Muscle of leg (tissue), 11 donors: ENCODE data around the gene UGT2B17. TPM values are rescaled to one million over a fixed set of nuclear protein-coding genes. Genes with fewer than 3 reads are reported as not detected.
"Not testable (repeated sequence)": the region's sequence is repeated elsewhere in the genome, so short reads cannot be mapped to it uniquely, and the experiment has no call there.

Experiments
- DNase-seq: peaks from one replicate; pipeline ENCODE4 v3.0.0; 2013
- H3K27ac ChIP-seq: one replicate; pipeline ENCODE4 v1.5.1; 2013; ENCODE audit warnings: mild to moderate bottlenecking, low read length, control low read depth
- H3K27me3 ChIP-seq: one replicate; pipeline ENCODE4 v1.6.1; 2013; ENCODE audit warnings: low read length; ENCODE audit not compliant: control insufficient read depth, insufficient read depth
- H3K36me3 ChIP-seq: one replicate; pipeline ENCODE4 v1.6.1; 2013; ENCODE audit warnings: low read length; ENCODE audit not compliant: control insufficient read depth, insufficient read depth
- H3K4me1 ChIP-seq: one replicate; pipeline ENCODE4 v1.6.1; 2013; ENCODE audit warnings: low read length; ENCODE audit not compliant: control insufficient read depth, insufficient read depth
- H3K4me3 ChIP-seq: one replicate; pipeline ENCODE4 v1.5.1; 2013; ENCODE audit warnings: low read length, control low read depth
- H3K9me3 ChIP-seq: replicated peaks from 2 replicates; pipeline ENCODE4 v1.6.1; 2013; ENCODE audit warnings: low read depth, low read length; ENCODE audit not compliant: control insufficient read depth
- WGBS: methylation state at CpG from one replicate; pipeline ENCODE4 v1.1.5; 2013; ENCODE audit warnings: missing lambda C conversion rate; ENCODE audit not compliant: insufficient coverage; 5-methylcytosine and 5-hydroxymethylcytosine counted together
- polyA plus RNA-seq, 8 donors: library from polyadenylated mRNA; unstranded; fragments of 120-200 nt; gene quantifications; one replicate each; pipeline versions ENCODE4 v1.2.1 to v1.2.3, GENCODE V29; 2013; ENCODE audit warnings: inconsistent platforms in 1 of 8, low replicate concordance in 1 of 8; ENCODE audit not compliant: insufficient read length in 8 of 8, insufficient read depth in 1 of 8
- total RNA-seq: library from RNA; stranded (reverse); fragments of 120-200 nt; gene quantifications from one replicate; pipeline ENCODE4 v1.2.4, GENCODE V29; 2013

UGT2B17 gene
- total and polyA plus RNA-seq, 9 donors: 0.28 to 11.1 (median 2.7) TPM; not detected in 6

DNA sequence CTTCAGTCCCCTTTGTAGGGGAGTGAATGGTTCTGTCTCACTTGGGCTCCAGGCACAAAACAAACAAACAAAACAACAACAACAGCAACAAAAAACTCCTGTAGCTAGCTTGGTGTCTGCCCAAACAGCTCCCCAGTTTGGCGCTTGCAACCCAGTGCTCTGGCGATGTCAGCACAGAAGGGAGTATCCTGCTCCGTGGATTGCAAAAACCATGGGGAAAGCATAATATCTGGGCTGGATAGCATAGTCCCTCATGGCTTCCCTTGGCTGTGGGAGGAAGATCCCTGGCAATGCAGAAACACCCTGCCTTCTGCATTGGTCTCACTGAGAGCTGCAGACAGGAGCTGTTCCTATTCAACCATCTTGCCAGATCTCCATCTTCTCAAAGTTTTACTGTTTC, 39.7 kb downstream of the UGT2B17 start:
- no peak overlapping the region for H3K4me3 ChIP-seq
- H3K27ac ChIP-seq: no peak overlapping the region
- WGBS: 68% methylated on average over 3 of the region's 3 CpGs
- H3K36me3 ChIP-seq: no peaks in the 10 kb centered on the region
- H3K27me3 ChIP-seq: no peaks in the 10 kb centered on the region
- H3K4me1 ChIP-seq: no peaks in the 10 kb centered on the region
- no peak for DNase-seq
- H3K9me3 ChIP-seq: no peaks in the 10 kb centered on the region

DNA sequence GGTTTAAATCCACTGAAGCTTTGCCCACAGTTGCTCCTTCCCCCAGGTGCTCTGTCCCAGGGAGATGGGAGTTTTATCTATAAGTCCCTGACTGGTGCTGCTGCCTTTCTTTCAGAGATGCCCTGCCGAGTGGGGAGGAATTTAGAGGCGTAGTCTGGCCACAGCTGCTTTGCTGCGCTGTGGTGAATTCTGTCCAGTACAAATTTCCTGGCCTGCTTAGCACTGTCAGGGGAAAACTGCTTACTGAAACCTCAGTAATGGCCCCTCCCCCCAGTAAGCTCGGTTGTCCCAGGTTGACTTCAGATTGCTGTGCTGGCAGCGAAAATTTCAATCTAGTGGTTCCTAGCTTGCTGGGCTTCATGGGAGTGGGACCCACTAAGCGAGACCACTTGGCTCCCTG, 40.1 kb downstream of the UGT2B17 start:
- 62% methylated on average over 3 of the region's 6 CpGs for WGBS
- DNase-seq: peak; percentile 36
- Histone ChIP-seq H3K36me3 (no peaks in the 10 kb centered on the region), H3K4me3 (no peak overlapping the region), H3K9me3 (no peaks in the 10 kb centered on the region), H3K27me3 (no peaks in the 10 kb centered on the region), H3K27ac (no peak overlapping the region), H3K4me1 (no peaks in the 10 kb centered on the region)

DNA sequence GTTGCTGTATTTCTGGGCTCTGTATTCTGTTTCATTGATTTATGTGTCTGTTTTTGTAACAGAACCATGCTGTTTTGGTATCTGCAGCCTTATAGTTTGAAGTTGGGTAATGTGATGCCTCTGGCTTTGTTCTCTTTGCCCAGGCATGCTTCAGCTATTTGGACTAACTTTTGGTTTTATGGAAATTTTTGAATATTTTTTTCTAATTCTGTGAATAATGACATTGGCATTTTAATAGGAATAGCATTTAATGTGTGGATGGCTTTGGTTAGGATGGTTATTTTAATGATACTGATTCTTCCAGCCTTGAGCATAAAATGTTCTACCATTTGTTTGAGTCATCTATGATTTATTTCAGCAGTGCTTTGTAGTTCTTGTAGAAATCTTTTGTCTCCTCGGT, 53.9 kb downstream of the UGT2B17 start:
- H3K4me3 ChIP-seq, H3K27me3 ChIP-seq, H3K27ac ChIP-seq, H3K9me3 ChIP-seq, H3K36me3 ChIP-seq, DNase-seq, H3K4me1 ChIP-seq: not testable (repeated sequence)
- no CpG with 5 or more reads among the region's 1 CpG for WGBS

DNA sequence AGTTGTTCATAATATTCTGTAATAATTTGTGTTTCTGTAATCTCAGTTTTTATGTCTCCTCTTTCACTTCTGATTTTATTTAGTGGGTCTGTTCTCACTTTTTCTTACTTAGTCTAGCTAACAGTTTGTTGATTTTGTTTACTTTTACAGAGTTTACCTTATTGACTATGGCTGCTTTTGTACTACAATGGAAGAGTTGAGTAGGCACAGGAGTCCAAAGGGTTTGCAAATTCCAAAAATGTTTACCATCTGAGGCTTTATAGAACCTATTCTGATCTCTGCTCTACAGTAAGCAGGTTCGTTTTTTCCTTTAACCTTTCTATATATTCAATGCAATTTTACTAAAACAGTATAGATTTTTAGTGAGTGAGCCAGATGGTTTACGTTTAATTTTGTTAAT, 55.1 kb downstream of the UGT2B17 start:
- no peak overlapping the region for H3K27ac ChIP-seq
- no peaks in the 10 kb centered on the region for H3K4me1 ChIP-seq
- no peak overlapping the region for H3K4me3 ChIP-seq
- no peaks in the 10 kb centered on the region for H3K9me3 ChIP-seq
- no peaks in the 10 kb centered on the region for H3K27me3 ChIP-seq
- H3K36me3 ChIP-seq: no peaks in the 10 kb centered on the region
- WGBS: no CpG with 5 or more reads among the region's 2 CpGs
- DNase-seq: no peak

DNA sequence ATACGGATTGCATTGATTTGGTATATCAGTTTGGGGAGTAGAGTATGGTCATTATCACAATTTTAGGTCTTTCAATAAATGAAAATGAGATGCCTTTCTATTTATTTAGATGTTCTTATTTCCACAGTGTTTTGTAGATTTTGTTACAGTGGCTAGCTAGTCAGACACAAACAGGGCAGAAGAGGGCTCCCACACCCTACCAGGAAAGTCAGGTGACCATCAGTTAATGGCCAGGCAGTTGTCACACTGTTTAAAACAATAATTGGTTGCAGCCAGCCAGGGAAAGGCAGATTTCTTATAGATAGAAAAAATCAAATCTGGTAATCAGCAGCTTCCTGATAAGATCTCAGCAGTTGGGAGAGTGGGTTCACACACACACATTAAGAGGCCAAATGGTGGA, 57.2 kb downstream of the UGT2B17 start:
- H3K9me3 ChIP-seq: no peaks in the 10 kb centered on the region
- no peaks in the 10 kb centered on the region for H3K27me3 ChIP-seq
- H3K27ac ChIP-seq: no peak overlapping the region
- no peaks in the 10 kb centered on the region for H3K4me1 ChIP-seq
- H3K4me3 ChIP-seq: no peak overlapping the region
- WGBS: no CpG with 5 or more reads among the region's 1 CpG
- no peaks in the 10 kb centered on the region for H3K36me3 ChIP-seq
- no peak for DNase-seq

DNA sequence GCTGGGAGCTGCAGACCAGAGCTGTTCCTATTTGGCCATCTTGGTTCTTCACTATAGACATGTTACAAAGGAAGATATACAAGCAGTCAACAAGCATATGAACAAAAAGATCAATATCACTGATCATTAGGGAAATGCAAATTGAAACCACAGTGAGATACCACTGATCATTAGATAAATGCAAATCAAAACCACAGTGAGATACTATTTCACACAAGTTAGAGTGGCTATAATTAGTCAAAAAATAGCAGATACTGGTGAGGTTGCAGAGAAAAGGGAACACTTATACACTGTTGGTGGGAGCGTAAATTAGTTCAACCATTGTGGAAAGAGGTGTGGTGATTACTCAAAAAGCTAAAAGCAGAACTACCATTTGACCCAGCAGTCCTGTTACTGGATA, 70.7 kb downstream of the UGT2B17 start:
- not testable (repeated sequence) for H3K4me1 ChIP-seq, H3K9me3 ChIP-seq, DNase-seq, H3K4me3 ChIP-seq, H3K36me3 ChIP-seq, H3K27ac ChIP-seq, H3K27me3 ChIP-seq
- no CpG with 5 or more reads among the region's 1 CpG for WGBS

DNA sequence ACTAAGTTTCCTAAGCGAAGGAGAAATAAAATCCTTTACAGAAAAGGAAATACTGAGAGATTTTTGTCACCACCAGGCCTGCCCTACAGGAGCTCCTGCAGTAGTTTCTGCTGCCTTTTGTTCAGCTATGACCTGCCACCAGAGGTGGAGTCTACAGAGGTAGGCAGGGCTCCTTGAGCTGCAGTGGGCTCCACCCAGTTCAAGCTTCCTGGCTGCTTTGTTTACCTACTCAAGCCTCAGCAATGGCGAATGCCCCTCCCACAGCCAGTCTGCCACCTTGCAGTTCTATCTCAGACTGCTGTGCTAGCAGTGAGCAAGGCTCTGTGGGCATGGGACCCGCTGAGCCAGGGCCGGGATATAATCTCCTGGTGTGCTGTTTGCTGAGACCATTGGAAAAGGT, 71.3 kb downstream of the UGT2B17 start:
- not testable (repeated sequence) for H3K4me3 ChIP-seq, H3K9me3 ChIP-seq, DNase-seq, H3K4me1 ChIP-seq, H3K36me3 ChIP-seq, H3K27me3 ChIP-seq, H3K27ac ChIP-seq
- 87% methylated on average over 2 of the region's 4 CpGs for WGBS

DNA sequence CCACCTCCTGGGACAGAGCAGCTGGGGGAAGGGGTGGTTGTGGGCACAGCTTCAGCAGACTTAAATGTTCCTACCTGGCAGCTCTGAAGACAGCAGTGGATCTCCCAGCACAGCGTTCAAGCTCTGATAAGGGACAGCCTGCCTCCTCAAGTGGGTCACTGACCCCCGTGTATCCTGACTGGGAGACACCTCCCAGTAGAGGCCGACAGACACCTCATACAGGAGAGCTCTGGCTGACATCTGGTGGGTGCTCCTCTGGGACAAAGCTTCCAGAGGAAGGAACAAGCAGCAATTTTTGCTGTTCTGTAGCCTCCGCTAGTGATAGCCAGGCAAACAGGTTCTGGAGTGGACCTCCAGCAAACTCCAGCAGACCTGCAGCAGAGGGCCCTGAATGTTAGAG, 72.7 kb downstream of the UGT2B17 start:
- not testable (repeated sequence) for H3K36me3 ChIP-seq, H3K27me3 ChIP-seq, H3K9me3 ChIP-seq, H3K4me1 ChIP-seq, H3K4me3 ChIP-seq, DNase-seq, H3K27ac ChIP-seq
- 82% methylated on average over 4 of the region's 4 CpGs for WGBS

DNA sequence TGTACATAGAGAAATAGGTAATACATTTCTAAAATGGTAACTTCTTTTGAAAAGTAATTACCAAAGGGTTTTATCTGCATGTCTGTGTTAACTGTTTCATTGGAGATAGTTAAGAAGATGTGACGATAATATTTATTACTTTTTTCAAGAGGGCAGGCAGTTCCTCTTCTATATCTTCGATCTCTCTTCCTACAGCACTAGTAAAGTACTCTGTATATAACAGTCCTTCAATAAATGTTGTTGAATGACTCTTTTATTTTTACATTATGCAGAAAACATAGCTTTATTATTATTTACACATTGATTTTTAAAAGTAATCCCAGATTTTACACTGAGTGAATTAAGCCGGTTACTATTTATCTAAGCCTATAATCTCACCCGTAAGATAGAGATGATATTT, 77.1 kb downstream of the UGT2B17 start:
- Histone ChIP-seq H3K4me1 (no peaks in the 10 kb centered on the region), H3K4me3 (no peak overlapping the region), H3K27me3 (no peaks in the 10 kb centered on the region), H3K27ac (no peak overlapping the region), H3K36me3 (no peaks in the 10 kb centered on the region), H3K9me3 (no peaks in the 10 kb centered on the region)
- no peak for DNase-seq
- no CpG with 5 or more reads among the region's 4 CpGs for WGBS

DNA sequence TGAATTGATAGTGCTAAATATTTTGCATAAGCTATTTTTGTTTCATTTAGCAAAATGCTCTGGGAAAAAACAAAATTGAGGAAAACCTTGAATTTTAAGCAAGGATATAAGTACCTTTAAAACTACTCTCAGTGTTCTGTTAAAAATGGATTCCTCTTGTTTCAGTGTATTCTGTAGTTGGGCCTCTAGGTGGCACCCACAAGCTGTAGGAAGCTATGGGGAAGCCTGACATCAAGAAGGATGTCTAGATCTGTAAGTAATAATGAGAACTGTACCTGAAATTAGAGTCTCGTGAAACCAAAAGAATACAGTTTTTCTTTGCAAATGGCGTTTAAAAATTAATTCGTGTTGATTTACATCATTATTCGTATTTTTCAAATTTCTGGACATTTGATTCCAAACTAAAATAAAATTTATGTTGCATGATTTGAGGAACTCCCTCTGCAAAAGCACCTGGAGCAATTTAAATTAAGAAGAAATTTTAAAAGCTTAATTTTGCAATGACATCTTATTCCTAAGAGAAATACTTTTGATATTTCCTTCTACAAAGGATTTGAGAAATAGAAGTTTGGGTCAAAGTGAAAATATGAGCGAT, 77.6 kb downstream of the UGT2B17 start:
- H3K27ac ChIP-seq: no peak overlapping the region
- no CpG with 5 or more reads among the region's 5 CpGs for WGBS
- DNase-seq: peak; percentile 67
- no peaks in the 10 kb centered on the region for H3K9me3 ChIP-seq
- H3K4me1 ChIP-seq: no peaks in the 10 kb centered on the region
- no peaks in the 10 kb centered on the region for H3K36me3 ChIP-seq
- no peak overlapping the region for H3K4me3 ChIP-seq
- H3K27me3 ChIP-seq: no peaks in the 10 kb centered on the region

DNA sequence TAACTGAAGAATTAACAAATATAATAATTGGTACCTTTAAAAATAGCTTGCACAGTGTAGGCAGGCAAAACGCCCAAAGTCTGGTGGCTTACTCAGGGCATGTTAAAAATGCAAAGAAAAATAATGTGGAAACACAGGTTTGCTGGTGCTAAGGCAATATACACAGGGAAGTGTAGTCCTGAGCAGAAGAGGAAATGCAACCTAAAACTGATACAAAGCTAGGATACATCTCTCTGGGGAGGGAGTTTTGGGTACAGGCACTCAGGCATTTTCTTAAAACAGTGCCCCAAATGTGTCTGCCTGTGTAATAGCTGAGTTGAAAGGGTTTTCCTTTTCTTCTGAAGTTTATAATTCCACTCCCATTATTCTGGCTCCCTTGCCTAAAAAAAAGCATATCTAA, 81.4 kb downstream of the UGT2B17 start:
- Histone ChIP-seq H3K4me3 (no peak overlapping the region), H3K27ac (no peak overlapping the region), H3K9me3 (no peaks in the 10 kb centered on the region), H3K4me1 (no peaks in the 10 kb centered on the region), H3K27me3 (no peaks in the 10 kb centered on the region), H3K36me3 (no peaks in the 10 kb centered on the region)
- DNase-seq: no peak
- WGBS: 29% methylated on average over 1 of the region's 1 CpG
